Measurements from ENCODE around the gene DUSP8. TPM values are rescaled to one million over a fixed set of nuclear protein-coding genes. Genes with fewer than 3 reads are reported as not detected.

Gene DUSP8
- total RNA-seq, 1 experiment from 2014 or later: 2.4 TPM

DNA sequence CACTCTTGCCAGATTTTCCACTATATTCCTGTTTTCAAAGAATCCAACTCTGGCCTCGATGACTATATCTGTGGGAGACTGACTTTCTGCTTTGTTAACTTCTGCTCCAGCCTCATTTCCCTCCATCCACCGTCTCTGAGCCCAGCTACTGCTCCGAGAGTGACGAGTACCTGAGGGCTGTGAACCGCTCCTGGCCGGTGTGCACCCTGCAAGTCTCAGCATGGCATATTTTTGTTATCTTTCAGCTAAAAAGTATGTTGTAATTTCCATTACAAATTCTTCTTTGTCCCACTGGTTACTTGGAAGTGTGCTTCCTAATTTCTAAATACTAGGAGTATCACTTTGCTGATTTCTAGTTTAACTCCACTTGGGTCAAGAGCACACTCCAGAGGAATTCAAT, 49.0 kb downstream of the DUSP8 start:
- TF ChIP-seq, protein P1, sequence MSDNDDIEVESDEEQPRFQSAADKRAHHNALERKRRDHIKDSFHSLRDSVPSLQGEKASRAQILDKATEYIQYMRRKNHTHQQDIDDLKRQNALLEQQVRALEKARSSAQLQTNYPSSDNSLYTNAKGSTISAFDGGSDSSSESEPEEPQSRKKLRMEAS (CRISPR knock-in tag; IDR thresholded peaks at IDR 0.05): no peak
- TF ChIP-seq, protein P2, sequence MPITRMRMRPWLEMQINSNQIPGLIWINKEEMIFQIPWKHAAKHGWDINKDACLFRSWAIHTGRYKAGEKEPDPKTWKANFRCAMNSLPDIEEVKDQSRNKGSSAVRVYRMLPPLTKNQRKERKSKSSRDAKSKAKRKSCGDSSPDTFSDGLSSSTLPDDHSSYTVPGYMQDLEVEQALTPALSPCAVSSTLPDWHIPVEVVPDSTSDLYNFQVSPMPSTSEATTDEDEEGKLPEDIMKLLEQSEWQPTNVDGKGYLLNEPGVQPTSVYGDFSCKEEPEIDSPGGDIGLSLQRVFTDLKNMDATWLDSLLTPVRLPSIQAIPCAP (CRISPR knock-in tag; IDR thresholded peaks at IDR 0.05): no peak
- TF ChIP-seq, protein P3, sequence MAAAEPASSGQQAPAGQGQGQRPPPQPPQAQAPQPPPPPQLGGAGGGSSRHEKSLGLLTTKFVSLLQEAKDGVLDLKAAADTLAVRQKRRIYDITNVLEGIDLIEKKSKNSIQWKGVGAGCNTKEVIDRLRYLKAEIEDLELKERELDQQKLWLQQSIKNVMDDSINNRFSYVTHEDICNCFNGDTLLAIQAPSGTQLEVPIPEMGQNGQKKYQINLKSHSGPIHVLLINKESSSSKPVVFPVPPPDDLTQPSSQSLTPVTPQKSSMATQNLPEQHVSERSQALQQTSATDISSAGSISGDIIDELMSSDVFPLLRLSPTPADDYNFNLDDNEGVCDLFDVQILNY (CRISPR knock-in tag; IDR thresholded peaks at IDR 0.05): no peak
- no peak for TF ChIP-seq TCF7 (CRISPR knock-in tag; IDR thresholded peaks at IDR 0.05; ENCODE audit: low read depth)
- Mint-ChIP-seq H3K4me1 (no peaks in the 10 kb centered on the region), H3K9me3 (no peaks in the 10 kb centered on the region), H3K4me3 (no peak overlapping the region), H3K27me3 (ENCODE audit: low read depth) (no peaks in the 10 kb centered on the region), H3K36me3 (no peaks in the 10 kb centered on the region), H3K27ac (no peak overlapping the region; the same call in 1 of the 2 replicates)
- ChIA-PET POLR2A (no interaction called here), CTCF (interaction anchor here (1.1 to 3.9 kb wide), 3 partner anchors 8 to 42 kb away, joined by 3 to 19 read pairs (median 10); no protein-coding TSS in a partner anchor)
- DNase-seq (ENCODE audit: low spot score): no peak
- ATAC-seq: no peak

DNA sequence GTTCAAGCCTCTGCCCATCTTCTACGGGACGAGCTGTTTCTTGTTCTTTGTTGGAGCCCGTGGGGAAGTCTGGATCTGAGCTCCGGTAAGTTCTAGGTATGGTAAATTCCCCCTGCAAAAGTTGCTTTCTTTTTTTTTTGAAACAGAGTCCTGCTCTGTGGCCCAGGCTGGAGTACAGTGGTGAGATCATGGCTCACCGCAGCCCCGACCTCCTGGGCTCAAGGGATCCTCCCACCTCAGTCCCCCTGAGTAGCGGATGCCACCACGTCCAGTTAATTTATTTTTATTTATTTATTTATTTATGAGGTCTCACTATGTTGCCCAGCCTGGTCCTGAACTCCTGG, 50.0 kb downstream of the DUSP8 start:
- Mint-ChIP-seq H3K27ac (no peak overlapping the region), H3K4me1 (peaks cover 5% of the 10 kb centered on the region), H3K36me3 (no peaks in the 10 kb centered on the region), H3K4me3 (no peak overlapping the region), H3K9me3 (no peaks in the 10 kb centered on the region), H3K27me3 (ENCODE audit: low read depth) (no peaks in the 10 kb centered on the region)
- ATAC-seq (no peak), DNase-seq (ENCODE audit: low spot score) (no peak)
- ChIA-PET CTCF (interaction anchor here (1.1 to 2.5 kb wide), 3 partner anchors 25 to 73 kb away, joined by 3 to 10 read pairs (median 3); no protein-coding TSS in a partner anchor), POLR2A (no interaction called here)
- TF ChIP-seq ZNF232 (CRISPR knock-in tag; IDR thresholded peaks at IDR 0.05) (no peak), JUN (CRISPR knock-in tag; IDR thresholded peaks at IDR 0.05) (no peak), PRRX2 (CRISPR knock-in tag; IDR thresholded peaks at IDR 0.05) (no peak), ZNF671 (CRISPR knock-in tag; IDR thresholded peaks at IDR 0.05) (no peak), GTF2I (CRISPR knock-in tag; conservative IDR thresholded peaks at IDR 0.05) (no peak), PREB (CRISPR knock-in tag; IDR thresholded peaks at IDR 0.05; ENCODE audit: borderline replicate concordance) (no peak)
- TF ChIP-seq, protein P4, sequence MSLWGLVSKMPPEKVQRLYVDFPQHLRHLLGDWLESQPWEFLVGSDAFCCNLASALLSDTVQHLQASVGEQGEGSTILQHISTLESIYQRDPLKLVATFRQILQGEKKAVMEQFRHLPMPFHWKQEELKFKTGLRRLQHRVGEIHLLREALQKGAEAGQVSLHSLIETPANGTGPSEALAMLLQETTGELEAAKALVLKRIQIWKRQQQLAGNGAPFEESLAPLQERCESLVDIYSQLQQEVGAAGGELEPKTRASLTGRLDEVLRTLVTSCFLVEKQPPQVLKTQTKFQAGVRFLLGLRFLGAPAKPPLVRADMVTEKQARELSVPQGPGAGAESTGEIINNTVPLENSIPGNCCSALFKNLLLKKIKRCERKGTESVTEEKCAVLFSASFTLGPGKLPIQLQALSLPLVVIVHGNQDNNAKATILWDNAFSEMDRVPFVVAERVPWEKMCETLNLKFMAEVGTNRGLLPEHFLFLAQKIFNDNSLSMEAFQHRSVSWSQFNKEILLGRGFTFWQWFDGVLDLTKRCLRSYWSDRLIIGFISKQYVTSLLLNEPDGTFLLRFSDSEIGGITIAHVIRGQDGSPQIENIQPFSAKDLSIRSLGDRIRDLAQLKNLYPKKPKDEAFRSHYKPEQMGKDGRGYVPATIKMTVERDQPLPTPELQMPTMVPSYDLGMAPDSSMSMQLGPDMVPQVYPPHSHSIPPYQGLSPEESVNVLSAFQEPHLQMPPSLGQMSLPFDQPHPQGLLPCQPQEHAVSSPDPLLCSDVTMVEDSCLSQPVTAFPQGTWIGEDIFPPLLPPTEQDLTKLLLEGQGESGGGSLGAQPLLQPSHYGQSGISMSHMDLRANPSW (CRISPR knock-in tag; conservative IDR thresholded peaks at IDR 0.05; ENCODE audit: low read depth): no peak
- TF ChIP-seq, protein P5, sequence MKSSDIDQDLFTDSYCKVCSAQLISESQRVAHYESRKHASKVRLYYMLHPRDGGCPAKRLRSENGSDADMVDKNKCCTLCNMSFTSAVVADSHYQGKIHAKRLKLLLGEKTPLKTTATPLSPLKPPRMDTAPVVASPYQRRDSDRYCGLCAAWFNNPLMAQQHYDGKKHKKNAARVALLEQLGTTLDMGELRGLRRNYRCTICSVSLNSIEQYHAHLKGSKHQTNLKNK (CRISPR knock-in tag; IDR thresholded peaks at IDR 0.05): no peak
- TF ChIP-seq, protein P6, sequence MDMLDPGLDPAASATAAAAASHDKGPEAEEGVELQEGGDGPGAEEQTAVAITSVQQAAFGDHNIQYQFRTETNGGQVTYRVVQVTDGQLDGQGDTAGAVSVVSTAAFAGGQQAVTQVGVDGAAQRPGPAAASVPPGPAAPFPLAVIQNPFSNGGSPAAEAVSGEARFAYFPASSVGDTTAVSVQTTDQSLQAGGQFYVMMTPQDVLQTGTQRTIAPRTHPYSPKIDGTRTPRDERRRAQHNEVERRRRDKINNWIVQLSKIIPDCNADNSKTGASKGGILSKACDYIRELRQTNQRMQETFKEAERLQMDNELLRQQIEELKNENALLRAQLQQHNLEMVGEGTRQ (CRISPR knock-in tag; IDR thresholded peaks at IDR 0.05): no peak
- TF ChIP-seq, protein P7, sequence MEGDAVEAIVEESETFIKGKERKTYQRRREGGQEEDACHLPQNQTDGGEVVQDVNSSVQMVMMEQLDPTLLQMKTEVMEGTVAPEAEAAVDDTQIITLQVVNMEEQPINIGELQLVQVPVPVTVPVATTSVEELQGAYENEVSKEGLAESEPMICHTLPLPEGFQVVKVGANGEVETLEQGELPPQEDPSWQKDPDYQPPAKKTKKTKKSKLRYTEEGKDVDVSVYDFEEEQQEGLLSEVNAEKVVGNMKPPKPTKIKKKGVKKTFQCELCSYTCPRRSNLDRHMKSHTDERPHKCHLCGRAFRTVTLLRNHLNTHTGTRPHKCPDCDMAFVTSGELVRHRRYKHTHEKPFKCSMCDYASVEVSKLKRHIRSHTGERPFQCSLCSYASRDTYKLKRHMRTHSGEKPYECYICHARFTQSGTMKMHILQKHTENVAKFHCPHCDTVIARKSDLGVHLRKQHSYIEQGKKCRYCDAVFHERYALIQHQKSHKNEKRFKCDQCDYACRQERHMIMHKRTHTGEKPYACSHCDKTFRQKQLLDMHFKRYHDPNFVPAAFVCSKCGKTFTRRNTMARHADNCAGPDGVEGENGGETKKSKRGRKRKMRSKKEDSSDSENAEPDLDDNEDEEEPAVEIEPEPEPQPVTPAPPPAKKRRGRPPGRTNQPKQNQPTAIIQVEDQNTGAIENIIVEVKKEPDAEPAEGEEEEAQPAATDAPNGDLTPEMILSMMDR (IDR thresholded peaks at IDR 0.05): no peak
- TF ChIP-seq, protein P8, sequence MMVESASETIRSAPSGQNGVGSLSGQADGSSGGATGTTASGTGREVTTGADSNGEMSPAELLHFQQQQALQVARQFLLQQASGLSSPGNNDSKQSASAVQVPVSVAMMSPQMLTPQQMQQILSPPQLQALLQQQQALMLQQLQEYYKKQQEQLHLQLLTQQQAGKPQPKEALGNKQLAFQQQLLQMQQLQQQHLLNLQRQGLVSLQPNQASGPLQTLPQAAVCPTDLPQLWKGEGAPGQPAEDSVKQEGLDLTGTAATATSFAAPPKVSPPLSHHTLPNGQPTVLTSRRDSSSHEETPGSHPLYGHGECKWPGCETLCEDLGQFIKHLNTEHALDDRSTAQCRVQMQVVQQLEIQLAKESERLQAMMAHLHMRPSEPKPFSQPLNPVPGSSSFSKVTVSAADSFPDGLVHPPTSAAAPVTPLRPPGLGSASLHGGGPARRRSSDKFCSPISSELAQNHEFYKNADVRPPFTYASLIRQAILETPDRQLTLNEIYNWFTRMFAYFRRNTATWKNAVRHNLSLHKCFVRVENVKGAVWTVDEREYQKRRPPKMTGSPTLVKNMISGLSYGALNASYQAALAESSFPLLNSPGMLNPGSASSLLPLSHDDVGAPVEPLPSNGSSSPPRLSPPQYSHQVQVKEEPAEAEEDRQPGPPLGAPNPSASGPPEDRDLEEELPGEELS (CRISPR knock-in tag; IDR thresholded peaks at IDR 0.05): no peak

All from WTC11 (cell line).